Stimulated activated CD4-positive, alpha-beta T cell treated with anti-CD3 and anti-CD28 coated beads, Interleukin-1b, Interleukin-23, amount 100 ng/mL, for 4 hours (primary cell): ENCODE results near the gene HIGD1A.

ENCODE experiments used
- DNase-seq, 2 donors: peaks; one replicate each; pipeline ENCODE4 v3.0.0-alpha.2; 2020; ENCODE audit warnings: low read depth in 2 of 2

Gene HIGD1A

DNA sequence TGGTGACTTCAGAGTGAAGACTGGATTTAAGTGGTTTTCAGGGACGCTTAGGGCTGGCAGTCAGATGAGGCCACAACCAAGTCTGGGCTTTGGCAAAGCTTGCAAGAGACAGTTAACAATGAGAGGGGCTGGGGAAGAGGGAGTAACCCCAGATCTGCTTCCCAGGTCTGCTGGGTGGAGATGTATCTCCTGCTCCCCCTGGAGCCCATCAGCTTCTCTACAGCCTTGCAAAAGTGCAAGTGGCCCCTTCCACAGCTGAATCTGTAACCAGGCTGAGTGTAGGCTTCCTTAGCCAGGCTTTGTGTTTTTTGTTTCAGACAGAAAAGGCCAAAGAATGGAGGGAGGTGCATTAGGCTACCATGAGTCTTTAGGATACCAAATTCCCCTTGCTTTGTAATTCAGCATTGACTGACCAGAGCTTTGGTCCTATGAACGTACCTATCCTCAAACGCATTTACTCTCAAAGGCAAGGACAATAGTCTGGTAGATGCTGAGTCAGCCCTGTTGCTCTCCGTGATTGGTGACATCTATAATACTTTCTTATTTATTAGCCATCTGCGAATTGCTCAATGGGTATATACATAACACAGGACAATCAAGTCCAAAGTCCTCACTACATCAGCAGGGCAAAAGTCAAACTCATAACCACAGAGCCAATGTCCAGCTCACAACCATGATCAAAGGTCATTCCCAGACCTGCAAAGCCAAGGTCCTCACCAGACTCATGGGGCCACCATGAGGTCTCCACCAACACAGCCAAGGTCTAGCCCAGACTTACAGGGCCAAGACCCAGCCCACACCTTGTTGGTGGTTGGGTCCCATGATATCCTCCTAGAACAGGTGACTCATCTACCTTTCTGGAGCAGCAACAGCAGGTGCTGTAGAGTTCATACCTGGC, 48.4 kb downstream of the HIGD1A start:
- no peak for DNase-seq

DNA sequence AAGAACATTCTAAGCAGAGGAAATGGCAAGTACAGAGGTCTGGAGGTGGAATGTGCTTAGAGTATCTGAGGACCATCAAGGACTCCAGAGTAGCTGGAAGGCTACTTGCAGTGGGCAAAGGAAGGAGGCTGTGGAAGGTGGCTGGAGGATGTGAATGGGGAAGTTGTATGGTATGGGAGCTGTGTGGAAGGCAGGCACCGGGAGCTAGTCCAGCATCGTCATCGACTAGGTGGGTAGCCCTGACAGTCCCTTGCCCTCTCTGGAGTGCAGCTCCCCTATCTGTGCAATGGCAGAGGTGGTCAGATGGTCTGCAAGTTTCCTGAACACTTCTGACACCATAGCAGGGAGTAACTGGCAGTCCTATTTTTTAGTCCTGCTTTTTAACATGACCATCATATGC, 50.5 kb downstream of the HIGD1A start:
- DNase-seq: no peak

DNA sequence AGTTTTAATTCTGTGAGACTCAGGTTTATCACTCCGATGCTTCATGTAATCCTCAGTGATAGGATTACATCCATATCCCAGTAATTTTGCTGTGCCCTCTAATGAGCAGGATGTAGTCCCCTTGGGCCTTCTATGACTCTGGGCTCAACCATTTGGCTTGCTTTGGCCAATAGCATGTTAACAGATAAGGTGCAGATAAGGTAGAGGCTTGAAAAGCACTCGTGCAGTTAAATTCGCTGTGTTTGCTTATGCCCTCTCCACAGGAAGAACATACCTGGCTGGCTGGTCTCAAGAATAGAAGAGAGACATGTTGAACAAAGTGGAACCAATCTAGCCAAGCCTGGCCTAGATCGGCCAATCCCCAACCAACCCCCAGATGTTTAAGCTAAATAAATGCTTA, 51.3 kb downstream of the HIGD1A start:
- DNase-seq: no peak

DNA sequence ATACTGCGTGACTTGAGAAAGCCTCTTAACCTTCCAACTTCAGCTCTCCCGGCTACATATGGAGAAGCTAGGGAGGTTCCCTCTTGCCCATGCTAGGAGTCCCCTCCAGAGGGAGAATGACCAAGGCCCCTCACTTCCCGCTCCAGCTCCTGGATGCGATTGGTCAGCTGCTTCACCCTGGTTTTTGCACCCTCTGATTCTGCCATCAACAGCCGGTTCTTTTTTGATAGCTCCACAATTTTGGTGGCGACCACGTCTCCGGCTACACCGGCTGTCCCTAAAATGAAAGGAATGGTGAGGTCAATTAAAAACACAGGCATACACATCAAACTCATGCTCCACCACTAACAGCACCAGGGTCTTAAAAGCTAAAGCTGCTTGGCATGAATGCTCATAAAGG, 51.8 kb downstream of the HIGD1A start:
- DNase-seq: no peak

DNA sequence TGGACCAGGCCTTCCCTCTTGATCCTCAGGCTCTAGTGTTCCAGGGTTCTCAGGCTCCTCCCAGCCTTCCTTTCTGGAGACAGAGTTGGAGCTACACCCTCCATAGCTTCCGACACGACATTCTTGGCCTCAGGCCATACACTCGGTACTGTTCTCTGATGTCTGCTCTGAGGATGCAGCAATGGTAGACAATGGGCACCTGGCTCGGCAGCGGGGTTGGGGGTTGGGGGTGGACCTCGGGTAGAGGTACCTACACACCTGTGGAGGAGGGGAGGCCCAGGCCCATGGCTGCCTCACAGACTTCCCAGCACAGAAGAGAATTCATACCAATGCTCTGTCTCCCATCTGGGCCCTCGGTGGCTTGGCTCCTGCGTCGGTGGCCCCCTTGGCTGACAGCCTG, 52.7 kb downstream of the HIGD1A start:
- DNase-seq: no peak

DNA sequence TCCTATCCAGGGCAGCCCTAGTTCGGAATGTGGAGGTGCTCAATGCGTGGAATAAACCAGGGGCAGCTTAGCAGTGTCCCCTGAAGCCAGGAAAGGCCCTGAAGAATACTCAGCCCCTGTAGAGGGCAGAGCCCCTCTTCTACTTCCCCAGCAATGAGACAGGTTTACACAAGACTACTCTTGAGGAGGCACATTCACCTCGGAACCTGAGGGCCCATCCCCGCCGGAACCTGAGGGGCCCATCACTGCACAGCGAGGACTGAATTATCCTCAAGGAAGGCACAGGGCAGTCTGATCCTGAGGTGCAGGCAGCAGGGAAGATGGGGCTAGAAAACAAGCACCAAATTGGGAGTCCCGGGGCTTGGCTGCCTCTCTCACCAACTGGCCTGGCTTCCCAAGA, 53.5 kb downstream of the HIGD1A start:
- no peak for DNase-seq

DNA sequence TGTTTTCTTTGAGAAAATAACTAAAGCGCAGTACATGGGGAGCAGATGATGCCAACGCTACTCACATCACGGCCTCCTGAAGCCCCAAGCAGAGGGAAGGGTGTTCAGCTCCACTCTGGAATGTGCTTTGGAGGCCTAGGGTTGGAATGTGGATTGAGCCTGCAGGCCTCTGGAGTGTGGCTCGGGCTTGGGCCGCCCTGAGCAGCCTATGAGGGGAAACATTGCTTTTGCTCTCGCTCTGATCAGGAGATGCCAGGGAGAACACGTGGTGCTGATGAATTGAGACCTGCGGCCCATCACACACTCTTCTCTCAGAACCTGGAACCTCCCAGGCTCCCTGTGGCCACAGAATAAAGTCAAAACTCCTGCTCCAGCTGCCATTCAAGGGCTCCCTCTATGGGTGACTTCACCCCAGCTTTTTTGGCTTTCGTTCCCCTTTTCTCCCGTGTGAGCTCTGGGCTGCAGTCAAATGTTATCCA, 54.5 kb downstream of the HIGD1A start:
- DNase-seq: no peak

DNA sequence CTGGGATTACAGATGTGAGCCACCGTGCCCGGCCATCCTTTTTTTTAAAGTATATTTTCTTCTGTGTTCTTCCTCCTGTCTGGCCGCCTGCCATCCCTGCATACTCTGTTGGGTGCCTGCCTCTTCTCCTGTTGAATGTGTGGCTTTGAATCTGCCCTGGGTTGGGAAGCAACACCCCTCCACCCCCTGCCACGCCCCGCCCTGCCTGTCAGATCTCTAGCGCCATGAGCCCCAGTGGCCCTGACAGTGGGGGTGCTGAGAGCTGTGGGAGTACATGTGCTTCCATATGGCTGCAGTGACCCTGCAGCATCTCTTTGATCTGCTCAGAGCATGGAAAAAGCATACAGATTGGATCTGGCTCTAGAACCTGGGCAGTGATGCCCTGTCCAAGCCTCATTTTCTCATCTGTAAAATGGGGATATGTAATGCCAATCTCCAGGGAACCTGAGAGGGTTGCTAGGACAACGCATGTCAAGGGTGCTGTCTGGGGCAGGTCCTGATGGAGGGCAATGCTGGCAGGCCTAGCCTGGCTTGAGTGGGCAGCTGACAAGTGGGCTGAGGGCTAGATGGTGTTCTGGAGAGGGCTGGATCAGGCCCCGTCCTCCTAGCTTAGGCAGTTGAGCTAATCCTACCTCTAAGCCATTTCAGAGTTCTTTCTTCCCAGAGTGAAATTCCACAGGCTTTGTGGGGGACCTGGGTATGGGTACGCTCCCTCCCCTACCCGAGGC, 55.1 kb downstream of the HIGD1A start:
- DNase-seq: no peak

DNA sequence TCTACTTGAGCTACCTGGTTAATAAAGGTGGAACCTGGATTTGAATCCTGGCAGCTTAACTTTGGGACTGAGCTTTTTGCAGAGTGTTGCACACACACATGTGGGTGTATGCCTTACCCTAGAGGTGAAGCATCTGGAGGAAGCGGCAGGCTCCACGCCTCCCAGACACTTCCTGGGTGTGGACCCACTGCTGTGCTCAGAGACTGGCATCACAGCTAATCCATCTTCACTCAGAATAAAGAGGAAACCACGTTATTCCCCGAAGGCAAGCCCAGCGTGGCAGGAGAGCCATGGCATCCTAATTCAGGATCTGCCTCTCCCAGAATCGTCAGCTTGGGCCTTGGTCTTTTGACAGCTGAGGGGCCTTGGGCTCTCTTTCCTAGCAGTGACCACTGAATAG, 56.7 kb downstream of the HIGD1A start:
- peak in 1 of 2 donors; percentile 12 for DNase-seq

DNA sequence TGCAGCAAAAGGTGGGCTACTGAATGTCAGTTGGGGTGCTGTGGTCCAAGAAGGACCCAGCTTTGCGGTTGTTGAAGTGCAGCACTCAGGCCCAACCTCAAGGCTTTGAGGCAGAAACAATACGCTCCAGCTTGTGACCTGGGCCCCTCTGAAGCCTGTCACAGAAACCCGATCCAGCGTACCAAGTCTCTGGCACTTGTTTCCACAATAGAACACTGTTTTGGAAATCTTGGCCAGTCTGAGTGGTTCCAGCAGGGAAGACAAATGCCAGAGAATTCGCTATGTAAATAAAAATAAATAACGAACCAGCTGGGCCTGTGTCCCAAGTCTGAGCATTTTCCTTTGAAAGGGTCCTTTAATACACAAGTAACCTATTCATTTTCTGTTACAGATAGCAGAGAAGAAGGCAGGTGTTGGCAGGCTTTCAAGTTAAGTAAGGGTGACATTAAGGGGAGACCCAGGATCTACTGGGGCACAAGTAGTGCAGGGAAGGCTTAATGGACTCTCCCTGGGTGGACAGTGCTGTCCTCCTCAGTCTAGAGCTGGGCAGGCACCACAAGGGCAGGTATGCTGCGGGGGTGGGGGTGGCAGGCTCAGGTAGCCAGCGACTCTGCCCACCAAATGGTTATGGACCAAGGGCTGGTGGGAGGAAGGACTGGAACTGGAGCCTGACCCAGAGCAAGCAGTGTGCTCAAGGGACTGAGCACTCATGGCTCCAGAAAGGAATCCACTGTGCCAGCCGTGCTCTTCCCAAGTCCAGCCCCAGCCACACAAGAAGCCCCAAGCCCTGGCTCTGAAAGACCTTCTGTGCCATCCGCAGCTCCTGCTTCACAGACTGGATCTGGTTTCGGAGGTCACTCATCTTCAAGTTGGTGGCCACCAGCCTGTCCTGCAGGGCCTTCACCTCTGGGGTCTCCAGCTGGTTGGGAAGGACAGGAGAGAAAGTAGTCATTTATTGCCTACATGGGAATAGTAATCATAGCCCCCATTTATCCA, 57.5 kb downstream of the HIGD1A start:
- no peak for DNase-seq

DNA sequence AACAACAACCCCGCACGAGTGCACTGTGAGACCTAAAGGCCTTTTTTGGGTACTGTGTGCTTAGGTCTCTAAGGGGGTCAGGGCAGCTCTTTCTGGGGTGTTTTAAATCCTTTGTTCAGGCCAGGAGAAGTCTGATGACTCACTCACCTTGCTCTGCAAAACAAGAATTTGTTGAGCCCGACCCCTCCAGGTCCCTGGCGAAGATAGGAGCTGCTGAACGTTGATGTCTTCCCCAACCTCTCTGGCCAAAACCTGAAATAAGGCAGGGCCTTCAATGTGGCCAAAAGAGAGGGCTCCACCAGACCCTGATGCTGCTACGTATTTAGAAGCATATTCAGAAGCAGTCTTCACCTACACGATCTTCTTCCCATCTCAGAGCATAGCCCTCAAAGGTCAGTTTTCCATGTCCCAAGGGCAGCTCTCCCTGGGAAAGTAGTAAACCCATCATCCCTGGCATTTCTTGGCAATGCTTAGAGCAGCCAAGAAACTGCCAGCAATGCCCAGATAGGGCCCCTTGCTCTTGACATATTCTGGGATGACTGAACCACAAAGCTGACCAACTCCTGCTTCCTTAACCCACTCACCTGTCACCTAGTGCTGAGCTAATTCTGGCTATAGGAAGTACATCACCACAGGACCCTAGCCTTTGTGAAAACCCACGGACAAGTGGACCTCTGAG, 58.4 kb downstream of the HIGD1A start:
- no peak for DNase-seq

DNA sequence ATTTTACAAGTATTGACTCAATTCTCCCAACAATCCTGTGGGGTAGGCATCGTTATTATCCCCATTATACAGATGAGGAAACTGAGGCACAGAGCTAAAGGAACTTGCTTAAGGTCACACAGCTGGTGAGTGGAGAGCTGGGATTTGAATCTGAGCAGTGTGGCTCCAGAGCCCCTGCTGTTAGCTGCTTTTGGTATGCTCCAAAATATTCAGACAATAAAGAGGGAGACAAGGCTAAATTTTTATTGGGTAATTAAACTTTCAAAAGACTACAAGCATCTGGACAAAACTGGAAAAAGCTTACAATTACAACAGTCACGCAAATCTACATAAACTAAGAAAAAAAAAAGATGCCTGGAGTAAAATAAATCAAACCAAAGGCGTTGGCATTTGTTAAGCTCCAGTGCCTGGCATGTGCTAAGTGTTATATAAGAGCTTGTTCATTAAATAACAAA, 59.0 kb downstream of the HIGD1A start:
- DNase-seq: no peak

DNA sequence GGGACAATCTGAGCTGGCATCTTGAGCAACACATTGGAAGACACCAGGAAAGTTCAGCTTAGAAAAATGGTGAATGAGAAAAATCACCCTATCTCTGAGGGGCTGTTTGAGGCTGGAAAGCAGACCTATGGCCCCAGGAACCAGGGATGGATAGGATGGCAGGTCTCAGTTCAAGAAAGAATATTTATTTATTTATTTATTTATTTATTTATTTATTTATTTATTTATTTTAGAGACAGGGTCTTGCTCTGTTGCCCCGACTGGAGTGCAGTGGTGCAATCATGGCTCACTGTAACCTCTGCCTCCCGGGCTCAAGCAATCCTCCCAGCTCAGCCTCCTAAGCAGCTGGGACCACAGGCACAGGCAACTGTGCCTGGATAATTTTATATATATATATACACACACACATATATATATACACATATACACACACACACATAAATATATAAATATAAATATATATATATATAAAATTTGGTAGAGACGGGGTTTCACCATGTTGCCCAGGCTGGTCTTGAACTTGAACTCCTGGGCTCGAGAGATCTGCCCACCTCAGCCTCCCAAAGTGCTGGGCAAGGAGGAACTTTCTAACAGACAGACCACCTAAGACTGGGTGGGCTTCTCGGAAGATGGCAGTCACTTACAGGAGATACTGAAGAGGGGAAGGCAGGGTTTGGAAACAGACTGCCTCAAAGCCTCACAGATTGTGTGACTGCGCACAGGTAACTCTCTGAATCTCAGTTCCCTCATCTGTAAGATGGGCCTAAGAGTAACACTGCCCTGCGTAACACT, 60.9 kb downstream of the HIGD1A start:
- no peak for DNase-seq

DNA sequence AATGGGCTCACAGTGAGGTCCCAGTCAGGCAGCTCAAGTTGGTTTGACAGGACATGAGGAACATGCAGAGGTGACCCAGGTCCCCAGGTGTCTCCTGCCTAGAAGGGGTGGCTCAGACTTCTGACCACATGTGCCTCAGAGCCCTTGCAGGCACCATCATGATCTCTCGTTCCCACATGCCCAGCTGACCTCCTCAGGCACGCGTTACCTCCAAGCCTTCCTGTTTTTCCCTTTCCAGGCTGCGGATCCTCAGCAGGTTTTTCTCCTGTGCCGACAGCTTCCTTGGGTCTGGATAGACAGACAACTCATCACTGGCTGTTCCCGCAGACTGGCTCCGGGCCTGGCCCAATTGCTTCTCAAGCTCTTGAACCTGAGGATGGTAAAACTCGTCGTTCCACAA, 61.6 kb downstream of the HIGD1A start:
- DNase-seq: no peak

DNA sequence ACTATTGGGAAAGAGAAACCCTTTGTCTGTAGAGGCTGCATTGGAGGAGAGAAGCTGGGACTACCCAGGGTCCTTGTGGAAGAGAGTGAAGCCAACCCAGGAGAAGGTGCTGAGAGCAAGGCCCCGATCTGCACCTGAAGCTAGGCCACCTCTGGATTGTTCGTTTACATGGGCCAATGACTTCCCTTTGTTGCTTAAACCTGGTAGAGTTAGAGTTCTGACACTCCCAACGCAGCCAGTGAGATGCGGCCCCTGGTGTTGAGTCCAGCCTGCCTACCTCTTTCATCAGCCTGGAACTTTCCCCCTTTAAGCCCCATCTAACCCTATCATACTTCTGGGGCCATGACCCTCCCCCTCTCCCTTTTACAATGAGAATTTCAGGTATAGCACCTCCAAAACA, 62.0 kb downstream of the HIGD1A start:
- no peak for DNase-seq

DNA sequence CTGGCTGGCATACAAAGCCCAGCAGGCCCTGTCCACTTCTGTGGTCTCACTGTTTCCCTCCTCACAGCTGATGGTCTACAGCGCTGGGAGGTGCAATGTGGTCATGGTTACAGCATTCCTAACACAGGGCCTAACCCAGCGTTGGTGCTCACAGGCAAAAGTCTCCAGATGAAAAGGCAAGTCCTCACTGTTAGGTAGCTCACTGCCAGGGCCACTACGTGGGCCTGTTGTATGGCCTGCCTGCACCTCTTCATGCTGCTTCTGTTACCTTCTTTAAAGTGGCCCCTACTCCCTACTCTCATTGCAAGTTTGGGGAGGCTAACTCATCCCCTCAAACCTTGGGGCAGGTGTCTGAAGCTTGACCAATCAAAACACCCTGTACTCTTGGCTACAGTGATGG, 62.5 kb downstream of the HIGD1A start:
- DNase-seq: no peak

DNA sequence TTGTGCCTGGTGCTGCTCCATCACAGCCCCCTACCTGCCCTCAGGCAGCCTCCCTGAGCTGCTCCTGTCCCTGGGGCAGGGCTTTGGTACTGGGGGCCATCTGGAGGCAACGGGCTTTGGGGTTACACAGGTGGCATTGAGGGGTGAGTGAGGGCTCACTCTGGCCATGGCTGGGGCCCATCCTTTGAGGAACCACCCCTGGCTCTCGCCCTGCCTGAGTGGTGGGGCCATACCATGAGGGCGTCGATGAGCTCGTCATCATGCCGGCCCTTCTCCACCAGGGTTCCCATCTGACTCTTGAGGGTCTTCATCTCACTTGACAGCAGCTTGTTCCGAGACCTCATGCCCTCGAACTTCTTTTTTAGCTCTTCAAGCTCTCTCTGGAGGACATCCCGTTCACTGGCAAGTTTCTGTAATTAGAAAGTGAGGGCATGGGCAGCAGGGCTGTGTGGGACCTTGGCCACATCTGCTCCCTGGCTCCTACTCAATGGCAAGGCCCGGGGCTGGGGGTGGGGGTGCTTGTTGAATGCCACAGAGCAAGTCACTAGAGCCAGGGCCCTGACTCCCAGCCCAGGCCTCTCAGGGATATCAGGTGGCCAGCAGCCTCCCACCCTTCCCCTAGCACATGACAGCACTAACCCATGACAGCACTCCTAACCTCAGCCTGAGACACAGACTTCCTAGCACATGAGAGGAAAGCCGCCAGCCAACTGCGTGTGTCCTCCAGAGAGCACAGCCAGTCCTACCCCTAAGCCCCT, 64.7 kb downstream of the HIGD1A start:
- no peak for DNase-seq

DNA sequence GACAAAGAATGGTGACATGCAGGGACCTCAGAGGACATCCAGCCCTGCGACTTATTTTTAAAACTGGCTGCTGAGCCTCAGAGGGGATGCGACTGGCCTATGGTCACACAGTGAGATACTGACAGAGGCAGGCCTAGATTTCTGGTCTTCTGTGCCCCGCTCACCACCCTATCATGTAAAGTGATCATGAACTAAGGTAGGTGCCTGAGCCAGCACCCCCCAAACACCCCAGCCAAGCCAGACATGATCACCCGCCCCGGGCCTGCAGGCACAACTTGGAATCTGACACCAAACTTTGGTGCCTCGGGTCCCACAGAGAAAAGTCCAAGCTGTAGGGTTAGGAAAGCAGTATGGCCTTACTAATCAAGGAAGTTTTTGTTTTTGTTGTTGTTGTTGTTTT, 67.8 kb downstream of the HIGD1A start:
- no peak for DNase-seq

DNA sequence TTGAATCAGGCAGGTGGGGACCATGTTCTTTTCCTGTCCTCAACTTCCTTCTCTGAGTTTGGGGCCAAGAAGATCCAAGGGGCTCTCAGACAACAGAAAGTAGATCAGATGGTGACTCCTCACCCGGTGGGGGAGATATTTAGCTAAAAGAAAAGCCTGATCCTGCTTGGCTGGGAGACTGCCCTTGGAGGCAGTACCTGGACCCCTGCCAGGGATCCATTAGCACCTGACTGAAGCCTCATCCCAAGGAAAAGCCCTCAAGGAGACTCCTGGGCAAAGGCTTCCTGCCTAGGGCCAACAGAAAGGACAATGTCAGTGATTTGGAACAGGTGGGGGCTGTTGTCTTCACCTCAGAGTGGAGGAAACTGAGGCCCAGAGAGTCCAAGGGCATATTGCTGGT, 68.2 kb downstream of the HIGD1A start:
- no peak for DNase-seq

DNA sequence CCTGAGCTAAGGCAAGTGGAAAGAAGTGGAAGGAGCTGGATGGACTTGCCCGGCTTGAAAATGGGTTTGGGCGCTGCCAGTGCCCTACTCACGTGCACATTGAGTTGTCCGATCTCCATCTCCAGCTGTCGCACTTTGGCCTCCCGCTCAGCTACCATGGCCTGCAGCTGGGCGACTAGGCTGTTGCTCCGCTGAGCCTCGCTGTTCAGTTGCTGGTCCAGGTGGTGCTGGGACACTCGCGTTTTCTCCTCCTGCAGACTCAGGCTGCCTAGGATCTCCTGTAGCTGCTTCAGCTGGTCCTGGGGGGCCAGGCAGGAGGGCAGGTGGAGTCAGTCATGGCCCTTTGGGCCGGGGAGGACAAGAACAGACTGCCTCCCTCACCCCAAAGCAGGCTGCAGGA, 68.7 kb downstream of the HIGD1A start:
- DNase-seq: no peak
